Stimulated activated memory B cell treated with anti-CD40 and anti-IgM and Interleukin-4, amounts not matched to agents 10 μg/mL and 1 μg/mL and 100 μg/mL, for 72 hours (primary cell): ENCODE results near the gene LHPP.
"Not testable (repeated sequence)": the region's sequence is repeated elsewhere in the genome, so short reads cannot be mapped to it uniquely, and the experiment has no call there.

ENCODE experiments used
- ATAC-seq: fragments of 150-1000 bp; cut with Tn5 transposase; 2 replicates; pipeline ENCODE4 v1.10.0; 2021
- H3K27ac Mint-ChIP-seq: one replicate; pipeline ENCODE4 v1.8.0; 2022; ENCODE audit warnings: mild to moderate bottlenecking, mixed read lengths
- H3K27me3 Mint-ChIP-seq: one replicate; pipeline ENCODE4 v1.8.0; 2022; ENCODE audit warnings: mixed read lengths
- H3K36me3 Mint-ChIP-seq: one replicate; pipeline ENCODE4 v1.8.0; 2022; ENCODE audit warnings: mixed read lengths
- H3K4me1 Mint-ChIP-seq: one replicate; pipeline ENCODE4 v1.8.0; 2022; ENCODE audit warnings: mixed read lengths
- H3K4me3 Mint-ChIP-seq: one replicate; pipeline ENCODE4 v1.8.0; 2022; ENCODE audit warnings: mild to moderate bottlenecking, moderate library complexity, mixed read lengths
- H3K9me3 Mint-ChIP-seq: one replicate; pipeline ENCODE4 v1.8.0; 2022; ENCODE audit warnings: mixed read lengths

Gene LHPP

GRCh38 chr10:124538706-124539105 lies 77.1 kb downstream of the LHPP start:
- H3K27me3 Mint-ChIP-seq: no peaks in the 10 kb centered on the region
- H3K27ac Mint-ChIP-seq: peak overlapping the region; percentile 91
- no peak for ATAC-seq
- no peaks in the 10 kb centered on the region for H3K36me3 Mint-ChIP-seq
- no peak overlapping the region for H3K4me3 Mint-ChIP-seq
- peaks cover 63% of the 10 kb centered on the region for H3K4me1 Mint-ChIP-seq
- H3K9me3 Mint-ChIP-seq: no peaks in the 10 kb centered on the region

GRCh38 chr10:124539935-124540641 lies 78.5 kb downstream of the LHPP start:
- no peaks in the 10 kb centered on the region for H3K27me3 Mint-ChIP-seq
- H3K4me3 Mint-ChIP-seq: peak overlapping the region; percentile 44
- ATAC-seq: peak; percentile 77
- no peaks in the 10 kb centered on the region for H3K9me3 Mint-ChIP-seq
- no peaks in the 10 kb centered on the region for H3K36me3 Mint-ChIP-seq
- H3K4me1 Mint-ChIP-seq: peaks cover 61% of the 10 kb centered on the region
- H3K27ac Mint-ChIP-seq: peak overlapping the region; percentile 91

- no peaks in the 10 kb centered on the region for H3K36me3 Mint-ChIP-seq
- H3K27ac Mint-ChIP-seq: peak overlapping the region; percentile 91
- no peak overlapping the region for H3K4me3 Mint-ChIP-seq
- H3K4me1 Mint-ChIP-seq: peaks cover 61% of the 10 kb centered on the region
- H3K27me3 Mint-ChIP-seq: no peaks in the 10 kb centered on the region
- H3K9me3 Mint-ChIP-seq: no peaks in the 10 kb centered on the region
- ATAC-seq: no peak
Measured at GRCh38 chr10:124541076-124541903, 79.7 kb downstream of the LHPP start.

GRCh38 chr10:124542336-124542735 lies 80.7 kb downstream of the LHPP start:
- H3K27me3 Mint-ChIP-seq: no peaks in the 10 kb centered on the region
- no peaks in the 10 kb centered on the region for H3K36me3 Mint-ChIP-seq
- H3K27ac Mint-ChIP-seq: peak overlapping the region; percentile 62
- ATAC-seq: no peak
- H3K9me3 Mint-ChIP-seq: no peaks in the 10 kb centered on the region
- no peak overlapping the region for H3K4me3 Mint-ChIP-seq
- peaks cover 67% of the 10 kb centered on the region for H3K4me1 Mint-ChIP-seq

GRCh38 chr10:124543146-124543545 lies 81.5 kb downstream of the LHPP start:
- Mint-ChIP-seq H3K4me3 (no peak overlapping the region), H3K4me1 (peaks cover 74% of the 10 kb centered on the region)
- ATAC-seq: no peak

GRCh38 chr10:124543971-124544370 lies 82.3 kb downstream of the LHPP start:
- no peaks in the 10 kb centered on the region for H3K9me3 Mint-ChIP-seq
- no peaks in the 10 kb centered on the region for H3K27me3 Mint-ChIP-seq
- no peaks in the 10 kb centered on the region for H3K36me3 Mint-ChIP-seq
- no peak overlapping the region for H3K4me3 Mint-ChIP-seq
- H3K4me1 Mint-ChIP-seq: peaks cover 74% of the 10 kb centered on the region
- ATAC-seq: no peak
- H3K27ac Mint-ChIP-seq: peak overlapping the region; percentile 81

More at GRCh38 chr10:124543146-124543545, 81.5 kb downstream of the LHPP start:
- Mint-ChIP-seq H3K9me3 (no peaks in the 10 kb centered on the region), H3K27ac (peak overlapping the region; percentile 62), H3K27me3 (no peaks in the 10 kb centered on the region), H3K36me3 (no peaks in the 10 kb centered on the region)

GRCh38 chr10:124544711-124545110 lies 83.1 kb downstream of the LHPP start:
- Mint-ChIP-seq H3K4me1 (peaks cover 75% of the 10 kb centered on the region), H3K4me3 (no peak overlapping the region), H3K27ac (peak overlapping the region; percentile 81), H3K9me3 (no peaks in the 10 kb centered on the region), H3K27me3 (no peaks in the 10 kb centered on the region), H3K36me3 (no peaks in the 10 kb centered on the region)
- peak; percentile 1 for ATAC-seq

- Mint-ChIP-seq H3K36me3 (no peaks in the 10 kb centered on the region), H3K27me3 (no peaks in the 10 kb centered on the region), H3K4me1 (peaks cover 75% of the 10 kb centered on the region), H3K9me3 (no peaks in the 10 kb centered on the region), H3K4me3 (peak overlapping the region; percentile 82), H3K27ac (peak overlapping the region; percentile 81)
- peak; percentile 26 for ATAC-seq
Measured at GRCh38 chr10:124545351-124546054, 83.9 kb downstream of the LHPP start.

- H3K27ac Mint-ChIP-seq: peak overlapping the region; percentile 81
- no peaks in the 10 kb centered on the region for H3K27me3 Mint-ChIP-seq
- no peaks in the 10 kb centered on the region for H3K36me3 Mint-ChIP-seq
- H3K4me3 Mint-ChIP-seq: peak overlapping the region; percentile 82
- H3K9me3 Mint-ChIP-seq: no peaks in the 10 kb centered on the region
- H3K4me1 Mint-ChIP-seq: peaks cover 78% of the 10 kb centered on the region
- ATAC-seq: no peak
Measured at GRCh38 chr10:124546055-124546369, 84.4 kb downstream of the LHPP start.

- ATAC-seq: no peak
- H3K9me3 Mint-ChIP-seq: no peaks in the 10 kb centered on the region
- no peaks in the 10 kb centered on the region for H3K36me3 Mint-ChIP-seq
- no peaks in the 10 kb centered on the region for H3K27me3 Mint-ChIP-seq
- peak overlapping the region; percentile 81 for H3K27ac Mint-ChIP-seq
- H3K4me1 Mint-ChIP-seq: peaks cover 88% of the 10 kb centered on the region
- peak overlapping the region; percentile 82 for H3K4me3 Mint-ChIP-seq
Measured at GRCh38 chr10:124546957-124547646, 85.5 kb downstream of the LHPP start.

GRCh38 chr10:124547647-124548168 lies 86.1 kb downstream of the LHPP start:
- no peaks in the 10 kb centered on the region for H3K9me3 Mint-ChIP-seq
- peak overlapping the region; percentile 81 for H3K27ac Mint-ChIP-seq
- H3K4me1 Mint-ChIP-seq: peaks cover 90% of the 10 kb centered on the region
- no peaks in the 10 kb centered on the region for H3K36me3 Mint-ChIP-seq
- no peak for ATAC-seq
- no peaks in the 10 kb centered on the region for H3K27me3 Mint-ChIP-seq
- H3K4me3 Mint-ChIP-seq: peak overlapping the region; percentile 82

GRCh38 chr10:124549171-124549570 lies 87.5 kb downstream of the LHPP start:
- not testable (repeated sequence) for H3K9me3 Mint-ChIP-seq, H3K36me3 Mint-ChIP-seq, H3K27me3 Mint-ChIP-seq, ATAC-seq, H3K4me3 Mint-ChIP-seq
- Mint-ChIP-seq H3K27ac (peak overlapping the region; percentile 81), H3K4me1 (peaks cover 94% of the 10 kb centered on the region)

GRCh38 chr10:124550293-124551034 lies 88.8 kb downstream of the LHPP start:
- Mint-ChIP-seq H3K36me3 (no peaks in the 10 kb centered on the region), H3K27me3 (no peaks in the 10 kb centered on the region), H3K27ac (peak overlapping the region; percentile 81), H3K9me3 (no peaks in the 10 kb centered on the region), H3K4me3 (peak overlapping the region; percentile 58), H3K4me1 (peaks cover 81% of the 10 kb centered on the region)
- peak; percentile 88 for ATAC-seq

- H3K27ac Mint-ChIP-seq: peak overlapping the region; percentile 81
- H3K36me3 Mint-ChIP-seq: no peaks in the 10 kb centered on the region
- H3K27me3 Mint-ChIP-seq: no peaks in the 10 kb centered on the region
- H3K4me3 Mint-ChIP-seq: peak overlapping the region; percentile 58
- ATAC-seq: no peak
- H3K4me1 Mint-ChIP-seq: peaks cover 75% of the 10 kb centered on the region
- no peaks in the 10 kb centered on the region for H3K9me3 Mint-ChIP-seq
Measured at GRCh38 chr10:124551097-124551496, 89.5 kb downstream of the LHPP start.
